Amniotic epithelial cell (primary cell): Measurements from ENCODE around the gene HLA-DQA1.
"Not testable (repeated sequence)": the region's sequence is repeated elsewhere in the genome, so short reads cannot be mapped to it uniquely, and the experiment has no call there.

Experiments used
- DNase-seq: peaks from one replicate; pipeline ENCODE4 v3.0.0-alpha.2; 2010; ENCODE audit warnings: low read depth

HLA-DQA1 gene

GRCh38 chr6:32659856-32660595 lies 22.8 kb downstream of the HLA-DQA1 start:
- DNase-seq = no peak

- no peak for DNase-seq
Observed at GRCh38 chr6:32662099-32662498, 24.9 kb downstream of the HLA-DQA1 start.

- DNase-seq = no peak
Observed at GRCh38 chr6:32662836-32663235, 25.6 kb downstream of the HLA-DQA1 start.

- DNase-seq = no peak
Observed at GRCh38 chr6:32664354-32664753, 27.1 kb downstream of the HLA-DQA1 start.

DNA sequence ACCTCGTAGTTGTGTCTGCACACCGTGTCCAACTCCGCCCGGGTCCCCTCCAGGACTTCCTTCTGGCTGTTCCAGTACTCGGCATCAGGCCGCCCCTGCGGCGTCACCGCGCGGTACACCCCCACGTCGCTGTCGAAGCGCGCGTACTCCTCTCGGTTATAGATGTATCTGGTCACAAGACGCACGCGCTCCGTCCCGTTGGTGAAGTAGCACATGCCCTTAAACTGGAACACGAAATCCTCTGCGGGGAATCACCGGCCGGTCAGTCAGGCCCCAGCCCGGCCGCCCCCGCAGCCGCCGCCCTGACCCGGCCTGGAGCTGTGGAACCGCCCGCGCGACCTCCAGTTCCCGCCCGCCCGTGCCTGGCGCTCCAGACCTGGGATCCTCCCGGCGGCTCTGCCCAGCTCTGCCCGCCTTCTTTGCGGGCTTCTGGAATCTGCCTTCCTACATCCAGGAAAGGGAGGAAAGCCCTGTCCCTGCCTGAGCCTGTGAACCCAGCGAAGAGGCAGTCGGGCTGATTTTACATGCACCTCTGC lies 27.7 kb downstream of the HLA-DQA1 start:
- no peak for DNase-seq

DNA sequence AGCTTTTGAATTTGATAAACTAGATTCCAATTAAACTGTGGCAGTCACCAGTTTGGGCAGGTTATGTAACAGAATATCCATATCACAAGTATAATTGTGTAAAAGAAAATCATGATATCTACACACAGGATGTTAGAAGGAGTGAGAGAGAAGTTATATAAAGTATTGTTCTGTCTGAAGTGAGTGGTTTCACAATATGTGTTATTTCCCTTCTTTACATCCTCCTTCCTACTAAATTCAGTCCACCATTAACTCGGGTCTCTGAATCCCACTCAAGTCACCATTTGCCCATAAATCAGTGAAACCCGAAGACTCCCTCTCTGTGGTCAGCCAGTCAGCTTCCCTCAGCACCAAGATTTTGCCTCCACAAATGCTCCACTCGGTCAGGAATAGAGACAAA lies 28.5 kb downstream of the HLA-DQA1 start:
- DNase-seq = no peak

DNA sequence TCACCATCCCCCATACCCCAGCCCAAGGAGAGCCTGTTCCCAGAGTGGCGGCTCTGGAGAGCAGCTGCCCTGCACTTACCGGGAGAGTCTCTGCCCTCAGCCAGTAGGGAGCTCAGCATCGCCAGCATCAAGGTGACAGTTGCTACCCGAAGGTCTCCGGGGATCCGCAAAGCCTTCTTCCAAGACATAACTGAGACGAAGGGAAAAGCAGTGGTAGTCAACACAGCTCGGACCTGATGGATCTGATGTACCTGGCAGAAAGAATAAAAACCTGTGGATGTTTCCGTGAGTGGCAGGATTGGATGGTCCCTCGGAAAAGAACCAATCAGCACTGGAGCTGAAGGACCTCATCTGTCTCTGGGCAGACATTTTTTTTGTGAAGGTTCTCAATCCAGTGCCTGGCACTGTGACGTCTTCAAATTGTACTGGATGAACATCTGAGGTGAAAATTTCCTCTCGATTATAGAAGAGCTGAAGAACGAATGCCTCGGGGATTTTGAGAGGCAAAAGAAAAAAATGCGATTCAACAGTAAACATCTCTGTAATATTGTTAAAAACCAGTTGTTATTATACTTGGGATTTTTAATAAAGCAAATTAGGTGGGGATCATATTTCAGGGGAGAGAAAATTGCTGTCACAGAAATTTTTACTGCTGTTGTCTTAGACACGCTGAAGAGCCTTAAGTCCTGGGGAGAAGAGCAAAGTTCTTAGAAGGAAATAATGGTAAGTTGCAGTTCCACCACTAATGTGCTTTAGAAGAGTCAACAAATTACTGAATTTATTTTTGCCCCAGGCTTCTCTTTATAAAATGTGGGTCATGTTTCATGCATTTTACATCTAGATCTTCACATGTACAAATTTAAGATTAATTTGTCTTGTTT lies 29.5 kb downstream of the HLA-DQA1 start, which contains the start of gene HLA-DQB1:
Gene HLA-DQB1 (minus strand): TSS at position 238 of the 881 bp plus-strand sequence. CDS start 50 bp downstream, at position 188.
- DNase-seq = peak; percentile 24

DNA sequence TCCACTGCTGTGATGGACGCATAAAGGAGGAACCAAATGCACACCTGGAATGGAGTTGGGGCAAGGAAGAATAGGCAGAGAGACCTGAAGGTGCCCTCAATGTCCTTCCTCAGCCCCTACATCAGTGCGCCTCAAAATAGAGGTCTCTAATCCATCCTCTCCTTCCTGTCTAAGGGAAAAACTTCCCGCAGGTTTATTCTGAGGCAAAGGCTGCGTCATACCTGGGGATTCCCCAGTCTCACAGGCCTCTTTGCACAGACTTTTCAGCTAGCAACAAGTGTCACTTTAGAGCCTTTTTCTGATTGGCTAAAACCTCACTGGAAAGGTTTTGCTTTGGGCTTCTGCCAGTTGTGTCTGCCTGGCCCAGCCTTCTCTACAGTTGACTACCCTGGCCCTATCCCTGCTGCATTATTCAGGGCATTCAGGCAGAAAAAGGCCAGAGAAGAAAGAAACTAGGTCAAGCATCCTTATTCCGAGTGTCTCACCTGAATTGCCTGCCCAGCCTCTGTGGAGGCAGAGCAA lies 31.1 kb downstream of the HLA-DQA1 start:
- DNase-seq = peak; percentile 35

DNA sequence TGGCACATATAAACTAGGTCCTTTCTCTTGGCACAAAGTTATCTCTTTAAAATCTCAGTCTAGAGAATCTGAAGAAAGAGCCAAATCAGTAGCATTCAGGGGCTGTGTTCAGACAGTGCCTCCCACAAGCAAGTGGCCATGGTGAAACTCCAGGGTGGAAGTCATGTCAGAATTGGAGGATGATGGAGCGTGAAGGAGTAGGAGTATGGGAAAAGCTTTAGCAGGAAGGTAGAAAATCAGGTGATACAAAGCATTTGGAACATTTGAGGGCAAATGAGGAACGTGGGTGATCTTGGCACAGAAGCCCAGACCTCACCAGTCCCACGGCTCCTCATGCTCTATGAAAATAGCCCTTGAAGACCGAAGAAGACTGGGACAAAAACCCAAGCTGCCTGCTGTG lies 32.0 kb downstream of the HLA-DQA1 start:
- no peak for DNase-seq

DNA sequence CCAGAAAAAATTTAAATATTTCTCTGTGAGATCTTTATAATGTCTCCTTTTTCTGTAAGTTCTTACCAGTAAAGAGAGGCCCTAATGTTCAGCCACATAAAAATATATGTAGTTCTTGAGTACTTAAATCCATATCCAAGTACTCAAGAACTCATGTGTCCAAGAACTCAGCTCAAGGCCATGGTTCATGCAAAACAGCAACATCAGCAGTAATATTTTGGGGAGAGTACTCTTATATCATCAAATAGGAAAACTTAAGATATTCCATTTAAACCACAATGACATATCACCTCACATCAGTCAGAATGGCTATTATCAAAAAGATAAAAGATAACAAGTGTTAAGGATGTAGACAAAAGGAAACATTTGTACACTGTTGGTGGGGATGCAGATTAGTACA lies 32.7 kb downstream of the HLA-DQA1 start:
- DNase-seq = no peak

DNA sequence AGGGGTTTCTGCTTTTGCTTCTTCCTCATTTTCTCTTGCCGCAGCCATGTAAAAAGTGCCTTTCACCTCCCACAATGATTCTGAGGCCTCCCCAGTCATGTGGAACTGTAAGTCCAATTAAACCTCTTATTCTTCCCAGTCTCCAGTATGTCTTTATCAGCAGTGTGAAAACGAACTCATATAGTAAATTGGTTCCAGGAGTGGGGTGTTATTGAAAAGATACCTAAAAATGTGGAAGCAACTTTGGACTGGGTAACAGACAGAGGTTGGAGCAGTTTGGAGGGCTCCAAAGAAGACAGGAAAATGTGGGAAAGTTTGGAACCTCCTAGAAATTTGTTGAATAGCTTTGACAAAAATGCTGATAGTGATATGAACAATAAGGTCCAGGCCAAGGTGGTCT lies 34.7 kb downstream of the HLA-DQA1 start:
- DNase-seq = not testable (repeated sequence)

DNA sequence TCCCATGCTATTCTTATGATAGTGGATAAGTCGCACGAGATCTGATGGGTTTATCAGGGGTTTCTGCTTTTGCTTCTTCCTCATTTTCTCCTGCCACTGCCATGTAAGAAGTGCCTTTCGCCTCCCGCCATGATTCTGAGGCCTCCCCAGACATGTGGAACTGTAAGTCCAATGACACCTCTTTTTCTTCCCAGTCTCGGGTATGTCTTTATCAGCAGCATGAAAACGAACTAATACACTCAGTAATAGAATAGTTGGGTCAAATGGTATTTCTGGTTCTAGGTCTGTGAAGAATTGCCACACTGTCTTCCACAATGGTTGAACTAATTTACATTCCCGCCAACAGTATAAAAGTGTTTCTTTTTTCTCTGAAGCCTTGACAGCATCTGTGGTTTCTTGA lies 36.9 kb downstream of the HLA-DQA1 start:
- DNase-seq = not testable (repeated sequence)

DNA sequence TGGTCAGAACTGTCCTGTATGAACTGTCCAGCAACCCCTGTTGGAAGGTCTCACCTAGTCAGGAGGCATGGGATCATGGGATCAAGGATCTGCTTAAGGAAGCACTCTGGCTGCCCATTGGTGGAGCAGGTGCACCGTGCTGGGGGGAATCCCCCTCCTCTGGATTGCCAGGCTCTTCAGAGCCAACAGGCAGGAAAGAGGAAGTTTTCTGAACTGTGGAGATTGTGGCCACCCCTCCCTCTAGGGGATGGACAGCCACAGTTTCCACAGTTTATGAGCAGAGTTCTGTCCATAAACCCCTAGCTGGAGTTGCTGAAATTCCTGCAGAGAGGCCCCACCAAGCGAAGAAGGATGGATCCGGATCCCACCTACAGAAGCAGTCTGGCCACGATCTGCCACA lies 42.3 kb downstream of the HLA-DQA1 start:
- DNase-seq = no peak

DNA sequence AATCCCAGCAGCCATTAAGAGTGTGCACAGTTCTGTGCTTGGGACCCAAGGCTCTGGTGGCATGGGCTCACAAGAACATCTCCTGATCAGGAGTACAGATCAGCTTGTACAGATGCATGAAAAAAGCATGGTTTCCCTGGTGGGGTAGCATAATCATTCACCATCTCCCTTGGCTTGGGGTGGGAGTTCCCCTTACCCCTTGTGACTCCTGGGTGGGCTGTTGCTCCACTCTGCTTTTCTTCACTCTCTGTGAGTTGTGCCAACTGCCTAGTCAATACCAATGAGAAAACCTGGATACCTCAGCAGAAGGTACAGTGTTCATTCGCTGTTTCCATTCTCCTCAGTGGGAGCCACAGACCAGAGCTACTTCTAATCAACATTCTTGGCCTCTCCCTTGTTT lies 42.8 kb downstream of the HLA-DQA1 start:
- DNase-seq = no peak

GRCh38 chr6:32684246-32684645 lies 47.0 kb downstream of the HLA-DQA1 start:
- DNase-seq = no peak

- peak; percentile 47 for DNase-seq
Observed at GRCh38 chr6:32685603-32686002, 48.4 kb downstream of the HLA-DQA1 start.

DNA sequence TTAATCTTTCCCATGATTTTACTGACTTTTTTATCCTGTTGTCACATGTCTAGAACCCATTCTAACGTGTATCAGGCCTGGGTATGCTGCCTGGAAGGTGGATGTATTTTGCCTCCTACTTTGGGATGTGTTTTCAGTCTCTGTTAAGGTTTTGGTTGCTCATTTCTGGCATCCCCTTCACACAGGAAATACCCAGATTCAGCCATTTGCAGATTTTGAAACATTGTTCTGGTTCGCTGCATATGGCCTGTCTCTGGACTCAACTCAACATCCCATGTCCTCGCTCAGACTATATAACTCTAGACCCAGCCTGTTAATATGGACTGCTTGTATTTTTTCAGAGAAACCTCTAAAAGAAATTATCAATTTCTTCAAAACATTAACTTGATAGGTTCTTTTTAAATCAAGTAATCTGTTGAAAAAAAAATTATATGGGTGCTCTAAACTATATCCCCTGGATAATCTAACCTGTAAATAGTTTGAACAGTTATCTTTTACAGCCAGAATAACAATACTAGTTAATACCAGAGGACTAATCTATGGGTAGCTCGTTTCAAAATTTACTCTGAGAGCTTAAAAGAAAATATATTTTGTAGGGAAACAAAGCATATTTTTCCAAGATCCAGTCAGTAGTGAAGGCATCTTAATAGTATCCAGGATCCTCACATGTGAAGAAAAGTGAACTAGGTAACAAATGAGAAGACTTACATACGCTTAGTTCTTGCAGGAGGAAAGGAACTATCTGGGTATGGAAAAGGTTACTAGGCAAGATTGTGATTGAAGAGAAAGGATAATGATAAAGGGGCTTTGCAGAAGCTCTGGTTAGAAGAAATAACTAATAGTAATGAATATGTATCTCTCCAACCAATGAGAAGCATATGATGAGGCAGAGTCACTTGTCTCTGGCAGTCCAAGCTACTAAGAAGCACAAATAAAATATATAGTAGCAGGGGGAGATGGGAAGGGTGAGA lies 52.6 kb downstream of the HLA-DQA1 start:
- peak; percentile 3 for DNase-seq

GRCh38 chr6:32692019-32692418 lies 54.8 kb downstream of the HLA-DQA1 start:
- DNase-seq = no peak
